Testis (tissue), 3 donors: ENCODE measurements around the gene NCOR2. TPM values are rescaled to one million over a fixed set of nuclear protein-coding genes. Genes with fewer than 3 reads are reported as not detected.

ENCODE experiments used
- DNase-seq: peaks from one replicate; pipeline ENCODE4 v3.0.0-alpha.2; 2019
- H3K27ac ChIP-seq, 2 donors: fragments of 200-600 bp; sonication (generic); one replicate each; pipeline ENCODE4 v1.5.1; 2019
- H3K27me3 ChIP-seq: fragments of 200-600 bp; sonication (generic); one replicate; pipeline ENCODE4 v1.5.1; 2019
- H3K36me3 ChIP-seq: fragments of 200-600 bp; sonication (generic); one replicate; pipeline ENCODE4 v1.5.1; 2017; ENCODE audit warnings: low read depth; ENCODE audit errors: missing control alignments
- H3K4me1 ChIP-seq: fragments of 200-600 bp; sonication (generic); one replicate; pipeline ENCODE4 v1.5.1; 2019
- H3K4me3 ChIP-seq, 2 donors: fragments of 200-600 bp; sonication (generic); one replicate each; pipeline ENCODE4 v1.5.1; 2017 to 2019
- H3K9me3 ChIP-seq: fragments of 200-600 bp; sonication (generic); one replicate; pipeline ENCODE4 v1.5.1; 2017
- CTCF ChIP-seq, 3 experiments: fragments of 450-650 bp in 2 of 3; fragments of 200-600 bp in 1 of 3; sonication (generic) in 1 of 3; IDR thresholded peaks; one replicate each; pipeline ENCODE4 v1.5.1; 2016 to 2019; ENCODE audit warnings: antibody characterized with exemption in 3 of 3, mild to moderate bottlenecking in 2 of 3, moderate library complexity in 1 of 3
- POLR2A ChIP-seq: fragments of 450-650 bp; IDR thresholded peaks from one replicate; pipeline ENCODE4 v1.6.1; 2017; ENCODE audit warnings: antibody characterized with exemption, mild to moderate bottlenecking, moderate library complexity
- WGBS, 2 donors: methylation state at CpG; one replicate each; pipeline ENCODE4 v1.1.5; 2018; 5-methylcytosine and 5-hydroxymethylcytosine counted together
- intact Hi-C: fragments of 100-400 bp; cut with DNase I; formaldehyde crosslinking; loops from one replicate; pipeline ENCODE4 v1.15.1; 2023; ENCODE audit warnings: low total_unique reads
- polyA plus RNA-seq: library from polyadenylated mRNA; stranded (reverse); fragments of 350-450 nt; fragmentation: Illumina TruSeq; extraction: RNeasy Lipid Tissue Mini Kit (QIAGEN cat#74804); gene quantifications from one replicate; pipeline ENCODE4 v1.2.3, GENCODE V29; 2014; ENCODE audit warnings: low read depth, low replicate concordance; ENCODE audit not compliant: insufficient read depth
- total RNA-seq, 2 donors: library from RNA; depleted of rRNA; stranded (reverse); fragments of >200 nt; gene quantifications; one replicate each; pipeline ENCODE4 v1.2.3, GENCODE V29; 2016

Gene NCOR2
- total and polyA plus RNA-seq, 3 donors from 2014 or later: 62.6 to 212 (median 212) TPM

- intact Hi-C loops: loop anchor here (10.0 kb wide), 1 partner anchor 178 kb away; no protein-coding TSS in a partner anchor
- no peaks in the 10 kb centered on the region for H3K9me3 ChIP-seq
- WGBS, 2 donors: 66 to 67% methylated on average over 4 of the region's 4 CpGs
Observed at GRCh38 chr12:124562796-124563181, 4.6 kb downstream of the NCOR2 start.

GRCh38 chr12:124562018-124562795, 5.2 kb downstream of the NCOR2 start:
- H3K4me1 ChIP-seq: peaks cover 59% of the 10 kb centered on the region
- intact Hi-C loops: loop anchor here (10.0 kb wide), 1 partner anchor 177 kb away; no protein-coding TSS in a partner anchor

More at GRCh38 chr12:124562796-124563181, 4.6 kb downstream of the NCOR2 start:
- Histone ChIP-seq H3K4me1 (peaks cover 53% of the 10 kb centered on the region), H3K36me3 (no peaks in the 10 kb centered on the region), H3K27me3 (no peaks in the 10 kb centered on the region), H3K4me3 (no peak overlapping the region), H3K27ac (peak overlapping the region in 1 of 2 donors; percentile 17)
- DNase-seq: no peak
- TF ChIP-seq CTCF (IDR thresholded peaks at IDR 0.05) (no peak), POLR2A (no peak)

GRCh38 chr12:124561231-124561630, 6.2 kb downstream of the NCOR2 start:
- Histone ChIP-seq H3K27me3 (no peaks in the 10 kb centered on the region), H3K9me3 (no peaks in the 10 kb centered on the region), H3K4me3 (no peak overlapping the region), H3K27ac (no peak overlapping the region), H3K36me3 (no peaks in the 10 kb centered on the region), H3K4me1 (peaks cover 67% of the 10 kb centered on the region)
- 45 to 57% methylated on average over 10 of the region's 10 CpGs for WGBS, 2 donors
- TF ChIP-seq POLR2A (no peak), CTCF (IDR thresholded peaks at IDR 0.05) (no peak)
- DNase-seq: no peak
- intact Hi-C loops: loop anchor here (10.0 kb wide), 1 partner anchor 176 kb away; no protein-coding TSS in a partner anchor

More at GRCh38 chr12:124562018-124562795, 5.2 kb downstream of the NCOR2 start:
- Histone ChIP-seq H3K27ac (peak overlapping the region in 1 of 2 donors; percentile 17), H3K9me3 (no peaks in the 10 kb centered on the region), H3K4me3 (no peak overlapping the region), H3K36me3 (no peaks in the 10 kb centered on the region), H3K27me3 (no peaks in the 10 kb centered on the region)
- TF ChIP-seq POLR2A (no peak), CTCF (IDR thresholded peaks at IDR 0.05) (no peak)
- DNase-seq: no peak
- 59% methylated on average over 18 of the region's 18 CpGs for WGBS, 2 donors

- H3K36me3 ChIP-seq: no peaks in the 10 kb centered on the region
- 69 to 72% methylated on average over 21 of the region's 21 CpGs for WGBS, 2 donors
- no peak overlapping the region for H3K4me3 ChIP-seq
- H3K27me3 ChIP-seq: no peaks in the 10 kb centered on the region
- H3K9me3 ChIP-seq: no peaks in the 10 kb centered on the region
- intact Hi-C loops: loop anchor here (10.0 kb wide), 1 partner anchor 176 kb away; no protein-coding TSS in a partner anchor
- DNase-seq: no peak
- no peak overlapping the region for H3K27ac ChIP-seq
- H3K4me1 ChIP-seq: peaks cover 72% of the 10 kb centered on the region
- TF ChIP-seq POLR2A (no peak), CTCF (IDR thresholded peaks at IDR 0.05) (no peak)
Observed at GRCh38 chr12:124560146-124560890, 7.1 kb downstream of the NCOR2 start.
